ENCODE results near the gene C11orf24.
"Not testable (repeated sequence)": the region's sequence is repeated elsewhere in the genome, so short reads cannot be mapped to it uniquely, and the experiment has no call there.

The C11orf24 gene

GRCh38 chr11:68257477-68258362 is 14.1 kb downstream of the C11orf24 start:
- DNase-seq (ENCODE audit: insufficient read length, low spot score) (peak; percentile 96), FAIRE-seq (peak; percentile 74)

- DNase-seq (ENCODE audit: insufficient read length, low spot score) (peak; percentile 61), FAIRE-seq (peak; percentile 83)
Observed at GRCh38 chr11:68256331-68256741, 15.4 kb downstream of the C11orf24 start.

GRCh38 chr11:68255526-68255925 is 16.2 kb downstream of the C11orf24 start:
- no peak for DNase-seq (ENCODE audit: insufficient read length, low spot score)
- no peak for FAIRE-seq

- FAIRE-seq (no peak), DNase-seq (ENCODE audit: insufficient read length, low spot score) (no peak)
Observed at GRCh38 chr11:68254421-68254820, 17.4 kb downstream of the C11orf24 start.

- DNase-seq (ENCODE audit: insufficient read length, low spot score) (no peak), FAIRE-seq (no peak)
Observed at GRCh38 chr11:68251765-68252164, 20.0 kb downstream of the C11orf24 start.

GRCh38 chr11:68244912-68245311 is 26.9 kb downstream of the C11orf24 start:
- not testable (repeated sequence) for FAIRE-seq; DNase-seq (ENCODE audit: insufficient read length, low spot score)

GRCh38 chr11:68243847-68244246 is 27.9 kb downstream of the C11orf24 start:
- FAIRE-seq: not testable (repeated sequence)

GRCh38 chr11:68242616-68243015 is 29.2 kb downstream of the C11orf24 start:
- no peak for FAIRE-seq
- no peak for DNase-seq (ENCODE audit: insufficient read length, low spot score)

More at GRCh38 chr11:68243847-68244246, 27.9 kb downstream of the C11orf24 start:
- DNase-seq (ENCODE audit: insufficient read length, low spot score): not testable (repeated sequence)

- DNase-seq (ENCODE audit: insufficient read length, low spot score) (no peak), FAIRE-seq (no peak)
Observed at GRCh38 chr11:68231621-68232020, 40.2 kb downstream of the C11orf24 start.

- DNase-seq (ENCODE audit: insufficient read length, low spot score): no peak
- FAIRE-seq: no peak
Observed at GRCh38 chr11:68229601-68230000, 42.2 kb downstream of the C11orf24 start.

- FAIRE-seq (no peak), DNase-seq (ENCODE audit: insufficient read length, low spot score) (no peak)
Observed at GRCh38 chr11:68226421-68226820, 45.4 kb downstream of the C11orf24 start.

GRCh38 chr11:68224606-68225005 is 47.2 kb downstream of the C11orf24 start:
- DNase-seq (ENCODE audit: insufficient read length, low spot score): no peak
- no peak for FAIRE-seq

GRCh38 chr11:68223275-68223674 is 48.5 kb downstream of the C11orf24 start:
- DNase-seq (ENCODE audit: insufficient read length, low spot score) (no peak), FAIRE-seq (peak; percentile 79)

GRCh38 chr11:68221406-68221805 is 50.4 kb downstream of the C11orf24 start:
- no peak for FAIRE-seq
- DNase-seq (ENCODE audit: insufficient read length, low spot score): no peak

- DNase-seq (ENCODE audit: insufficient read length, low spot score) (no peak), FAIRE-seq (no peak)
Observed at GRCh38 chr11:68216171-68216938, 55.4 kb downstream of the C11orf24 start.

- no peak for FAIRE-seq
- no peak for DNase-seq (ENCODE audit: insufficient read length, low spot score)
Observed at GRCh38 chr11:68215524-68216170, 56.1 kb downstream of the C11orf24 start.

- peak; percentile 86 for FAIRE-seq
- no peak for DNase-seq (ENCODE audit: insufficient read length, low spot score)
Observed at GRCh38 chr11:68215087-68215445, 56.7 kb downstream of the C11orf24 start.

- FAIRE-seq: peak; percentile 66
- peak; percentile 34 for DNase-seq (ENCODE audit: insufficient read length, low spot score)
Observed at GRCh38 chr11:68214173-68215086, 57.3 kb downstream of the C11orf24 start.

- FAIRE-seq: peak; percentile 51
Observed at GRCh38 chr11:68213555-68214172, 58.1 kb downstream of the C11orf24 start.

GRCh38 chr11:68213135-68213515 is 58.6 kb downstream of the C11orf24 start, which contains the start of gene KMT5B:
Gene KMT5B, minus strand, starts transcription at chr11:68213296. Its CDS starts 23,220 bp downstream, at chr11:68190076.
- FAIRE-seq (no peak), DNase-seq (ENCODE audit: insufficient read length, low spot score) (no peak)

More at GRCh38 chr11:68213555-68214172, 58.1 kb downstream of the C11orf24 start:
- DNase-seq (ENCODE audit: insufficient read length, low spot score): peak; percentile 90

All from HTR-8/SVneo (cell line).